Forelimb muscle (tissue), 1 donor: ENCODE results near the gene ORC3. TPM values are rescaled to one million over a fixed set of nuclear protein-coding genes. Genes with fewer than 3 reads are reported as not detected.

Experiments used
- DNase-seq: peaks from one replicate; pipeline ENCODE4 v3.0.0-alpha.2; 2013; ENCODE audit warnings: low read depth
- polyA plus RNA-seq: library from polyadenylated mRNA; unstranded; fragments of 120-200 nt; gene quantifications from one replicate; pipeline ENCODE4 v1.2.1, GENCODE V29; 2013; ENCODE audit not compliant: insufficient read length

ORC3 gene
- 23.3 TPM for polyA plus RNA-seq

DNA sequence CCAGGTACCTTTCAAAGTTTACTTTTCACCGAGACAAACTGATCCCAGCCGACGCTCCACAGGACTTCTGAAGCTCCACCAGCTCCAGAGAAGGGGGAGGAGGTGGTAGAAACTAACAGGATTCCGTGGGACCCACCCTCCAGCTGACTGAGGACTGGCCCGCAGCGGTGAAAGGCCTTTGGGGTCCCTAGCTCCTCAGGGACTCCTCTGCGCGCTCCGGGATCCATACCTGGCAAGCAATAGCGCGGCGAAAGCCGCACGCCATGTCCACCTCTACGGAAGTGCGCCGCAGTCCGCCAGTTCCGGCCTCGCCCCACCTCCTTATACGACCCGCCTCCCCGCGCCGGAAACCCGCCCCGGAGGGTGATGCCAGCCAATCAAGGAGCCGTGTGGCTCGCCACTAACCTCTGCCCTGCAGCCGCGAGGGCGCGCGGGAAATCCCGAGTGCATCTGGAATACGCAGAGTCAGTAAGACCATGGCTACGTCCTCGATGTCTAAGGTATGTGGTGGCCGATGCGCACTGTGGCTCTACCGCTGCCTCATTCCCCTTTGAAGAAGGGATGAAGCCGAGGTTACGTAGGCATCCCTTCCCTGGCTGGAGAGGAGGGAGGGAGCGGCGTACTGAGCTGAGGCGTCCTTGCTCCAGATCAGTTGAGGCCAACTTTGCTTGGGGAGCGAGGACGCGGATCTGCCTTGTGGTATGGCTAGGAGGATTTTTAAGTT, at the start of gene ORC3, which contains the start of gene RARS2:
Gene ORC3 (plus strand): TSS at position 443 of the 724 bp plus-strand sequence. CDS start 34 bp downstream, at position 477.
Gene RARS2 (minus strand): TSS at position 295 of the 724 bp plus-strand sequence. CDS start 30 bp downstream, at position 265.
- peak; percentile 85 for DNase-seq

DNA sequence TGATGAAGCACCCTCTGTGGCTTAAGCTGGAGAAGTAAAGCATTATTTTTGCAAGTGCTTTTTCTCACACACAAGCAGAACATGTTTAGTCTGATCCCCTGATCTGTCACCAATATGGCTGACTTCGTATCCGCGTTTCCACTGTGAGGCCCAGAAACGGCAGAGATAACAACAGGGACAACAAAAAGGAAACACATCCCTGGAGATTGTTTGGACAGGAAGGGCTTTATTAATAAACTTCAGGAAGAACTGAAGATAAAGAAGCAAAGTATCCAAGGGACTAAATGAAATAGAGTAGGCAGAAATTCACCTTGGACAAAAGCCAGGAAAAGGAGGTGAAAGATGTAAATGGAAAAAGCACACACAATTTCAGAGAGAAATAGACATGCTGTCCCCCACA, 49.4 kb upstream of the ORC3 start:
- DNase-seq: peak; percentile 39

DNA sequence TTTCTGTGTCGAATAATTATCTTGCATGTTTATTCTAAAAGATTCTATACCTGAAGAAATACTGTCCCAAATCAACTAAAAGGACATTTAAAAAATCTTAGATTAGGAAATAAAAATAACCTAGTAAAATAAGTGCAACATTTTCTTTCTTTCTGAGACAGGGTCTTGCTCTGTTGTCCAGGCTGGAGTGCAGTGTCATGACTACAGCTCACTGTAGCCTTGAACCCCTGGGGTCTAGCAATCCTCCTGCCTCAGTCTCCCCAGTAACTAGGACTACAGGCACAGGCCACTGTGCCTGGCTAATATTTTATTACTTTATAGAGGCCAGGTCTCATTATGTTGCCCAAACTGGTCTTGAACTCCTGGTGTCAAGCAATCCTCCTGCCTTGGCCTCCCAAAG, 48.9 kb upstream of the ORC3 start:
- DNase-seq: no peak

DNA sequence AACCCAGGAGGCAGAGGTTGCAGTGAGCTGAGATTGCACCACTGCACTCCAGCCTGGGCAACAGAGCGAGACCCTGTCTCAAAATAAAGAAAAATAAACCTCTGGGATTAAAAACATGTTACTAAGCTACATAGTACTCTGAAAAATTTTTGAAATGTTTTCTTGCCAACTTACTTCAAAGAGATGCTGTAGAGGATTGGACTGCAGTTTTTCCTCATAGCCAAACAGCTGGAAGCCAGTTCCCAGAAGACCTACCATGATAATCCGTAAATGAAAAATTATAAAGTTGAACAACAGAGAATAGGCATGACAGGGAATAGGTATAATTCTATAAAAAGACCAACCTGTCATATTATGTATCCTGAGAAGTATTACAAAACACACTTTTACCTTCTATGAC, 48.2 kb upstream of the ORC3 start:
- DNase-seq: peak; percentile 49

DNA sequence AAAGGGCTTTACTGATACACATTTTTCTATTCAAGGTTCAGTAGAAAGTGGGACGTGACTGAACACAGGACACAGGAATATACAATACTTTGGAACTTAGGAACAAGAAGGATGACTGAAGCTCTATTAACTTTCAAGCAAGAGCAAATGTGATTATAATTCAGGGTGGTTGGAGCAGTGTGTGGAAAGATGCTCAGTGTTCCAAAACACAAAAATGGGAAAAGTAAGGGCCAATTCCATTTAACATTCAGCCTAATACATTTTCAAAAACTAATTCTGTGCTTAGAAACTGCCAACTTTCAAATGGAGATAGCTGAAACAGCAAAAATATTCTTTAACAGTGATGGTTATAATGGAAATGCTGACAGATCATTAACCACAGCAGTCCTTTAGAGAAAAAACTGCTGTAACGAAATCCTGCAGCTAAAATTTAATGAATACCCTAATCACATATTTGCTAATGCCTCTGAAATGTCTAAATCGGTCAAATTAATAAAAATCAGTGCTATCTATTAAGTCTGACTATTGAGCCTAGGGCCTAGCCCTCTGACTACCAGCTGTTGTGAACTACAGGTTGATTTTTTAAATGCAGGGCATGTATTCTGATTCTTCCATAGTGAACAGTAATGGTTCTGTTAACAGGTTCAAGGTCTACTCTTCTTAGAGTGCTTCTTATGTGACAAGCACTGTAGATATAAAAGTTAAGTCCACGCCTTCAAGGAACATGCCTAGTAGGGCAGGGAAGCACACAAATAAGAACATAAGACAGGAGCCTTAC, 46.0 kb upstream of the ORC3 start:
- peak; percentile 36 for DNase-seq

DNA sequence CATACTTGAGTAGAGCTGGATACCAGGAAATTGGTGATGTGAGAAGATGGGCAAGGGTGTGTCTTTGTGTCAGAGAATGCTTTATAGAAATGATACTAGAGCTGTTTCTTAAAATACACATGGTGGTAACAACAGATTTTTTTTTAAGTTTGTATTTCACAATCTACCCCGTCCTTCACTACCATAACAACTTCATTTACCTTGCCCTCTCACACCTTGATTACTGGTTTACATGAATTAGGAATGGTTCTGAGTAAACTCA, 45.5 kb upstream of the ORC3 start:
- DNase-seq: no peak

DNA sequence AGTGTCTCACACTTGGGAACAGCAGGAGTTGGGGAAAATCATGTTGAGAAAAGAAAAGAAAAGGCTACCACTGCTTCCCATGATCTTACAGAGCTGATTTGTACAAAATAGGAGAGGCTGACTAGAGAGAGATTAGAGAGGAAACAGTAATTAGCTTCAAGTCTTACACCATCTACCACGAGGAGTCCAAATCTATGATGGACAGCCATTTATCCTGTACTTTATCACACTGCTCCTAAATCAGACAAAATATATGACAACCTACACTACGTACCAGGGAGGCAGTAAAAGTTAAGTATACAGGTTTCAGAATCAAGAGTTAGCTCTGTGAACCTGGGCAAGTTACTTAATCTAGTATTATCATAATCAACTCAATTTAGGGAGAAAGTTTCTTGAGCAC, 38.1 kb upstream of the ORC3 start:
- no peak for DNase-seq

DNA sequence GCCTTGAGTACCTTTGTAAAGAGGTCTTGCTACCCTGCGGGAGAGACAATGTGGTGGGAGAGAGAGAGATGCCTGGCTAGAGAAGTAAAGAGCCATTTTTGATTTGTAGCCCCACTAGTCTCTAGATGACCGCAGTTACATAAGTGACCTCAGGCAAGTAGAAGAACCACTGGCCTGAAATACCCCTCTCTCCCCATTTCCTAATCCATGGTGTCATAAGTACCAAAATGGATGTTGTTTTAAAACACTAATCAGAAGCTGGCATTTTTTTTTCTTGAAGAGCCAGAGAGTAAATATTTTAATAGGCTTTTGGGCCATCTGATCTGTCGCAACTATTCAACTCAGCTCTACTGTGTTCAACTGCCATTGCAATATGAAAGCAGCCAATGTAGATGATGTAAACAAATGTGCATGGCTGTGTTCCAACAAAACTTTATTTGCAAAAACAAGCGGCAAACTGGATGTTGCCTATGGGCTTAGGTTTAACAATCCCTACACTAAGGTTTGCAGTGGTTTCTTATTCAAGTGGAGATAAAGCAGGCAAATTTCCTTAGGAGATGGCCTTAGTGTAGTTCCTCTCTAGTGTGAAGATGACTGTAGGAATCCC, 36.7 kb upstream of the ORC3 start:
- DNase-seq: no peak

DNA sequence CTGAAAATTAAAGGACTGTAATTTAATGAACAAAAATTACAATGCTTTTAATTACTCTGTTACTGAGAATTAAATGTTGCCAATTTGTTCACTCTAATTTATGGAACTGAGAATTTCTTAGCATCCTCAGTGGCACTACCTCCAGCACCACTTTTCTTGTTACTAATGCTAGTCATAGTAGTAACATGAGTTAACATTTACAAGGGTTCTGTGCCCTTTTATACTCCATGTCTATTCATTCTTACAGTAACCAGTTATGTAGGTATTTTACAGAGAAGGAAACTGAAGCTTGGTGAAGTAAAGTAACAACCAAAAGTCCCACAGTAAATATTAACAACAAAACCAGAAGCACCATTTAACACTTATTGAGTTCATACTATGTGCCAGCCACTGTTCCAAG, 34.4 kb upstream of the ORC3 start:
- DNase-seq: no peak

DNA sequence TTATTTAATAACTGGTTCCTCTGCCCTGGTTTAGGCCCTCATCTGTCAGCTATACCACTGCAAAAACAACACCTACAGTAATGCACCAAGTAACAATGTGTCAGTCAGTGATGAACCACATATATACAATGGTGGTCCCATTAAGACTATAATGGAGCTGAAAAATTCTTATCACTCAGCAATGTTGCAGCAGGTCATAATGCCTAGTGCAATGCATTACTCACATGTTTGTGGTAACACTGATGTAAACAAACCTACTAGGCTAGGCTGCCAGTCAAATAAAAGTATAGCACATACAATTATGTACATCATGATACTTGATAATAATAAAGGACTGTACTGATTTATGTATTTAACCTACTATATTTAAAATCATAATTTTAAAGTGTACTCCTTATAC, 31.5 kb upstream of the ORC3 start:
- no peak for DNase-seq

DNA sequence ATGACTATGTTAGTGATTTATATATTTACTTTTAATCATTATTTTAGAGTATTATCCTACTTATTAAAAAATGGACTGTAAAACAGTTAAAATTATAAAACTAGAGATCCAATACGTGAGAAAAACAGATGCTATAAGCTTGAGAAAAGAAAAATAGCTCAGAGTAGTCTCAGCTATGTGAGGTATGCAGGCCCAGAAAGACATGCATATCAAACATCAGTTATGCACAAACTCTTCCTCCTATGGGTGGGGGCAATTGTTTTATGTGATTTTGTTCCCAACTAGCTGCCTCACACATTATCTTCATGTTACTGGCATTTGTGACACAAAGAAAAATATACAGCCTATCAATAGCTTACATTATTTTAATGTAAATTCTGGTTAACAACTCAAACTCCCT, 28.9 kb upstream of the ORC3 start:
- DNase-seq: no peak

DNA sequence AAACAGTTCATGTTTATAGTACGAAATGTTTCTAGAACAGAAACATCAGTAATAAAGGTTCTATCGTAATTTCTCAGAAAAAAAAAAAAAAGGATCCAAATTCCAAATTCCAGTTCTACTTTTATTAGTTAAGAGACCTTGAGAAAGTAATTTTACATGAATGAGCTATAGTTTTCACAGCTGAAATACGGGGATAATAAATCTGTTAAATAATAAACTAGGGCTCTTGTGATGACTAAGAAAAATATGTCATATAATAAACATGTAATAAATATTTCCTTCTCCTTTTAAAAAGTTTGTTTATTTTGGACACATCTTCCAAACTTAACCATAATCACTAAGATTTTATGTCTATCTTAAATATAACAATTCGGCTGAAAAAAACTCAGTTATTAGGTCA, 17.9 kb upstream of the ORC3 start:
- no peak for DNase-seq

DNA sequence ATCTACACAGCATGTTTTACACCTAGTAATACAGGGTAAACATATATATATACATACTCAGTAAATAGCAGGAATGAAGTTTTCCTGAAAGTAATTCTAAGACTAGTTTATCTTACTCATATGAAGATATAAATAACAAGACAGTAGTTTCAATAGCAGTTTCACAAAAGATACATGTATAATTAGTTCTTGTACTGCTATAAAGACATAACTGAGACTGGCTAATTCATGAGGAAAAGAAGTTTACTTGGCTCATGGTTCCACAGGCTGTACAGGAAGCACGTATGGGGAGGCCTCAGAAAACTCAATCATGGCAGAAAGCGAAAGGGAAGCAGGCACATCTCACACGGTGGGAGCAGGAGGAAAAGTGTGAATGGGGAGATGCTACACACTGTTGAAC, 17.1 kb upstream of the ORC3 start:
- no peak for DNase-seq

DNA sequence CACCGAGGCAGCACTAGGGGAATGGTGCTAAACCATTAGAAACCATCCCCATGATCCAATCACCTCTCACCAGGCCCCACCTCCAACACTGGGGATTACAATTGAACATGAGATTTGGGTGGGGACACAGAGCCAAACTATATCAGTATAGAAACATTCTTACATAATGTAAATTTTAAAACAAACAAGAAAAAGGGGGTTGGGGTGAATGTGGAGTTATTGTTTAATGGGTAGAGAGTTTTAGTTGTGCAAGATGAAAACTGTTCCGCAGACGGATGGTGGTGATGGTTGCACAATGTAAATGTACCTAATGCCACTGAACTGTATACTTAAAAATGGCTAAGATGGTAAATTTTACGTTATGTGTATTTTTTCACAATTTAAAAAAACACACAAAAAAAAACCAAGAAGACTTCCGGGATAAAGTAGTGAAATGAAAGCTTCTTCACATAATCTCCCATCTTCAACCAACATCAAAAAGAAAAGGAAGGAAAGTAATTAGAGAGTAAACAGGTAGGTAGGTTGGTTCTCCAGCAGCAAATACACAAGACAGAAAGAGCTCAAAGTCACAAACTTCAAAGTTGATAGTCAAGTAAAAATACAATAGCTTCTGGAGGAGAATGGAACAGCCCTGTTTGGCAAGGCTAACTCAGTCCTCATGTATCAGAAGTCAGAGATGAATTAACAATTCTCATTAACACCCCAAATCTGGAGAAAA, 16.5 kb upstream of the ORC3 start:
- no peak for DNase-seq

DNA sequence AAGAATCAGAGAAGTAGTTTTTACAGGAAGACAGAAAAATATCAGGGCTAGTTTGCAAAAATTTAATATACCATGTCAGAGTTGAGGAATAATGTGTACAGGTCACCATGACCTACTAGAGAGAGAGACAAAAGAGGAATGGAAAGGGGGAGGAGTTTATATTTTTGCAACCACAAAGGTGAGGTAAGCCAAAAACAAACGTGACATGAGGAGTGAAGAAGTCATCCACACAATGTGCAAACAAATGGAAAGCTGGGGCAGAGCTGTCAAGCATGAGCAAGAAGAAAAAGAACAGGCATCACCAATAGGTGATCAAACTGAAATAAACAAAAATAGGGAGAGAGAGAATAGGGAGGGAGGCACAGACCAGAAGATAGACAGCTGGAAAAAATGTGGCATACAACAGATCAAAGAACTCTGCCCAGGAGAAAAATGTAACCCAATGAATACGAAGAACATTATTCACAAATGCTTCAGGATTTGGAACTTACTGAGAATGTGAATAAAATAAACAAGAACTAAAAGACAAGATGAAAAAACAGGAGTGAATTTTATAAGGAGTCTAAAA, 15.6 kb upstream of the ORC3 start:
- DNase-seq: no peak

DNA sequence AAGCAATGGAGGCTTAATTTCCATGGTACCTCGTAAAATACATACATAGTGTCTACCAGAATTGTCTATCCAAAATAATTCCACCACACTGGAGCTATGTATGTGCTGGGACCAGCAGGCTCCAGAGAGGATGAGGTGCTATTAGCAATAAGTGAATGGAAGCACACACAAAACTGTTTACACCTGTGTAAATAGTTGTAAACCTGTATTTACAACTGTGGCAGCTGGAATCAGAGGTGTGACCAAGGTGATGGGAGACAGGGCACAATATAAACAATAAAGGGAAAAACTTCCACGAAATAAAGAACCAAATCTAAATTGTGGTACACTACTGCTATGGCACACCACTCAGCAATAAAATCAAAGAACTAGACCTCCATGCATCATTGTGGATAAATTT, 14.5 kb upstream of the ORC3 start:
- no peak for DNase-seq

DNA sequence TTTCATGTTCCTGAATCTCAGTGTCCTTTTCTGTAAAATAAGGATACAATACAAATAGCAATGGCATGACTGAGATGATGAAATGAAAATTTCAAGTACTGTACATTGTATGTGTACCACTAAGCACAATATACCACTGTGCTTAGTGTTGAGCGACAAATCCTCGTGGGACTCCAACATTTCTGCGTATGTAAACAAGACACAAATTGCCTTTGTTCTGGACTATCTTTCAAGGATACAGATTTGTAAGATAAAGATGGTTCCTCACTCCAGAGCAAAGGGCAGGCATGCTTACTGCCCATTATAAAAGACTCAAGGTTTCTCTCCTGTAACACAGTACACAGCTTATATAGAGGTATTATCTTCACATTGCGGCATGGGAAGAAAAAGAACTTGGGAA, 6.1 kb upstream of the ORC3 start:
- no peak for DNase-seq

DNA sequence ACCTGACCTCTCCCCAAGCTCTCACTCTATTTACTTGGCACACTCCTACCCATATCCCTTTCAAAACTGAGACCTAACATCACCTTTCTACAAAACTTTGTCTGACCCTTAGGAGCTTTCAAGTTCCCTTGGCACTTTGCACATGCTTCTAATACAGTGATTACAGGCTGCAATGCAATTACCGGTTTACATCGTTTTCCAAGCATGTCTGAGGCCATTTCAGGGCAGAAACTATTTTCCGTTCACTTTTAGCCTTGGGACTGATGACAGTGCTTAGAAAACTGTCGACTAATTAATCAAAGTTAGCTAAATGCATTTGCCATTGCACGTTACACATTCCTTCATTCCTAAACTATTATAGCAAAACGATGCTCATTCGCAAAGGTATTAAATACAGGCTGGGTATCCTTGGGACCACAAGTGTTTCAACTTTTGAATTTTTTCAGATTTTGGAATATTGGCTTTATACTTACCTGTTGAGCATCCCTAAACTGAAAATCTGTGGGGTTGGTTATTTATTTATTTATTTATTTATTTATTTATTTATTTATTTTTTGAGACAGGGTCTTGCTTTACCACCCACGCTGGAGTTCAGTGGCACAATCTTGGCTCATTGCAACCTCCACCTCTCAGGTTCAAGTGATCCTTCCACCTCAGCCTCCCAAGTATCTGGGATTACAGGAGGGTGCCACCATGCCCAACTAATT, 3.4 kb upstream of the ORC3 start:
- DNase-seq: no peak

DNA sequence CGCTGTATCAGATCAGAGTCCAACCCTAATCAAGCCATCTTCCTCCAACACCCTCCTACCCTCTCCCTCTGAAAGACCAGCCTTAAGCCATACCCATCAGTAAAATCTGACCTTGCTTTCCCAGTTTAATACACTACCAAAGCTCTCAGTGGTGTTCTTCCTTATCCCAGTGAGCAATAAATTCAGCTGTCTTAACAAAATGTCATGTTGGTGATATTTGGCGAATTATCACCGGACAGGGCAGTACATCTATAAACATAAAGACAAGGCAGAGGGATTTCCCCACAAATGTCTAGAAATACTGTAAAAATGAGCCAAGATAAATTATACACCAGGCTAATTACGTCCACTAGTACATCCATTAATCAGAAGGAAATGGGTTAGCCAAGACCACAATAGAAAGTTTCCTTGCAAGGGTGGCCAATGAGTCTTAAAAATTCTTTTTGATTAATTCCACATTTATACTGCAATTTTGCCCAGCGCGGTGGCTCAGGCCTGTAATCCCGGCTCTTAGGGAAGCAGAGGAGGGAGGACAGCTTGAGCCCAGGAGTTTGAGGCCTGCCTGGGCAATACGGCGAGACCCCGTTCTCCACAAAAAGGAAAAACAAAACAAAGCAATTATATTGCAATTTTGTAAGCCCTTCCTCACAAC, 1.1 kb upstream of the ORC3 start:
- no peak for DNase-seq

DNA sequence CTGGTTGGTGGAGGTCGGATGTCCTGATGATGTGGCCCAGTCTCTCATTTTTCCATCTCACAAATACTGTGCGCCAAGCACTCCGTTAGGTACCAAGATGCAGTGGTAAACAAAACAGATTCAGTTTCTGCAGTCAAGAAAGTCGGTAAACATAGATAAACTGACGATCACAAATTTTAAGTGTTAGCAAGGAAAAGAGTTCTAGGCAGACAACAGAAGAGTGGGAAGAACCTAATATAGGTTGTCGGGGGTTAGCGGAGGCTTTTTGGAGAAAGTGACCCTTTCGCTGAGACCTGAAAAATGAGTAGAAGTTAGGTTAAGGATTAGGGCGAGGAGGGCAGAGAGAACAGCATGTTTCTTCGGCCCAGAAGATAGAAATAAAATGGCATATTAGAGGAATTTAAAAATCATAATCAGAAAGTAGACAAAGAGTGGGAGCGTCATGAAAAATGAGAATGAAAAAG, 514 bp downstream of the ORC3 start:
- DNase-seq: no peak

DNA sequence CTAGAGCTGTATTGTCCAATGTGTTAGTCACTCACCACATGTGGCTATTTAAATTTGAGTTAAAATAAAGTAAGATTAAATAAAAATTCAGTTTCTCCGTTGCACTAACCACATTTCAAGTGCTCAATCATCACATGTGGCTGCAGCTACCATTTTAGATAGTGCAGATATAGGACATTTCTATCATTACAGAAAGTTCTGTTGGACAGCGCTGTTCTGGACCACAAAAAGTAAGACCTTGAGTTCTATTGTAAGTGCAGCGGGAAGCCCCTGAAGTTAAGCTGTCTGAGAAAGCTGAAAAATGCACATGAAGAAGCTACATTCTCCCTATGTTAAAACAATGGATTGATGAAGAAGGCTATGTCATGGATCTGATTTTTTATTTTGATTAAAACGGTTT, 1.1 kb downstream of the ORC3 start:
- DNase-seq: no peak
